ENCODE results near the gene CALHM5.

The CALHM5 gene

DNA sequence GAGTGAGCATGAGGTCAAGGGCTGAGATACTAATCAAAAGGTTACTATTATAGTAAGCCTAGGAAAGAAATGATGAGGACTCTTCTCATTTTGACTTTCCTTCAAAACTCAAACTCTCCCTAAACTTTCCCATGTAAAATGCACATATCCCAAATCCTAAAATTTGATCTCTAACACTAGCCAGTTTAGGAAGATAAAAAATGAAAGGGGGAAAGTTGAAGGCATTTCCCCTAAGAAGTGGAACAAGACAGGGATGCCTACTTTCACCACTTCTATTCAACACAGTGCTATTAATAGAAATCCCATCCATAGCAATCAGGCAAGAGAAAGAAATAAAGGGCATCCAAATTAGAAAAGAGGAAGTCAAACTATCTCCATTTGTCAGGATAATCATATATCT, 2.9 kb upstream of the CALHM5 start:
- DNase-seq (ENCODE audit: low read depth) = no peak

DNA sequence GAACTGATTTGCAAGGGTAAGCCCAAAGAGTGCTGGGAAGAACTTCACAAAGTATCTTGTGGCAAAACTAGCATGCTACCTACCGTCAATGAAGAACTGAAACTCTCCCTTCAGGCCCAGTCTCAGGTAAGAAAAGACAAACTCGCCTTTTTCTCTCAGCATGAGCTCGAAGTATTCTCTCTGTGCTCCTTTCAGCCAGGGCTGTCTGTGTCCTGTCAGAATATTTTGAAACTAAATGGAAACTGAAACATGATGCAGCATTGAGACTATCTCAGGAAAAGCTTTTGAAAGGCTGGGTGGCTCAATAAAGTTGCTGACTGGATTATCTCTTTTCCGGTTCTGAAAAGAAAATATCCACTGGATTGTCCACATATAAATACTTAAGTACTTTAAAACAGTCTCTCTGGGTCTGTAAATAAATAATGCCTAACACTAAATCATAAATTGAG, 696 bp downstream of the CALHM5 start:
- DNase-seq (ENCODE audit: low read depth) = no peak

DNA sequence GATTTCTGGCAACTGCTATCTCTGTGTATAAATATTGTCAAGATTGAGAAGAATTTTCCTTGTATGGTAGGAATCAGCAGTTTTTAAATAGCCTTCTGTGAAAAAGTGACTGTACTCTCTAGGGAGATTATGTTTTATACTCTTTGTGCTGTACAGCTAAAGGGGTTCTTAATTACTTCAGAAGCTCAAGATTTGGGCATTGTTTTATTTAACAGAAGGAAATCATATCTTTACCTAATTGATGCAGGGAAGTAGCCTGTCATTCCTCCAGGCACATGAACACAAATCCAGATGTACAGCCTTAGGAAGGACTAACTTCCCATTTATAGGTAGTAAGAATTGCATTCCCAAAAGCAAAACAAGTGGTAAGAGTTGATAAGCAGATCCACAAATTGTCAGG, 1.3 kb downstream of the CALHM5 start:
- no peak for DNase-seq (ENCODE audit: low read depth)

DNA sequence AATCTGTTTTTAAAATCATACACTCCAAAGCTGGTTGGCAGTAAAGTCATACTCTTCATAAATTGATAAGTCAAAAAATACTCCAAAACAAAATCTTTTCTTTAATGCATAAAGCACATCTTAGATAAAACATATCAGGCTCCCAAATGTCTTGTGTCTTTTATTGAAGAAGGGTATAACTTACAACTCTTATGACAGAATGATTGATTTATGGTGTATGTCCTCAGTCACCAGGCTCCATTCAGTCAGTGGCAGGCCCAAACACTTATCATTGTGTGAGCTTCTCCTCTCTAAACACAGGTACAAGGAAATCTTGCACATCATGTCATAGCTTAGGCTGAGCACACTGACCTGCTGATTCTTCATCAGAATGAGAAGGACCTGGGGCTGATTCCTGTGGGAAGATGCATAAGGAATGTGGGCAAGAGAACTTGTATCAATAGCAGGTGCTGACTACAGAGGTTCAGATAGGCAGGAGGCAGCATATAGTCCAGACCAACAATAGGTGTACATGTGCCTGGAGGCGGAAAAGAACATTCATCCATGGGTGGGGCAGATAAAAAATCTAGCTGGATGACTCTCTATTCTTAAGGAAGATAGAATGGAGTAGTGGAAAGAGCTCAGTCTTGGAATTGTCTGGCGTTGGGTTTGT, 1.9 kb downstream of the CALHM5 start:
- no peak for DNase-seq (ENCODE audit: low read depth)

DNA sequence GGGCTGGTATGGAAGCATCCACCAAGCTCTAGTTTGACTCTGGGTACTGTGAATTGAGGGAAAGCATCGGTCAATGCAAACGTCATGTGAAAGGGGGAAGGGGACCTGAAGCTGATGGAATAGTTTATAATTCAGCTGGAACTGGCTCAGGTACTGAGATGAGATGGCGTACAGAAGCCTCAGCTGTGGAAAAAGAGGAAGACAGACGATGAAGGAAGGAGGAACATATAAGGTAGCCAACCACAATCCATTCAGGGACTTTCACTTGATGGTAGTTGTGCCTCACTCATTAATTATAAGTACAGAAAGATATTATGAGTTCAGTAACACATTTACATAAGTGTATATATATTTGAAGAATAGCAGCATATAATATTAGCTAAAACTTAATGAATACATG, 2.7 kb downstream of the CALHM5 start:
- no peak for DNase-seq (ENCODE audit: low read depth)

DNA sequence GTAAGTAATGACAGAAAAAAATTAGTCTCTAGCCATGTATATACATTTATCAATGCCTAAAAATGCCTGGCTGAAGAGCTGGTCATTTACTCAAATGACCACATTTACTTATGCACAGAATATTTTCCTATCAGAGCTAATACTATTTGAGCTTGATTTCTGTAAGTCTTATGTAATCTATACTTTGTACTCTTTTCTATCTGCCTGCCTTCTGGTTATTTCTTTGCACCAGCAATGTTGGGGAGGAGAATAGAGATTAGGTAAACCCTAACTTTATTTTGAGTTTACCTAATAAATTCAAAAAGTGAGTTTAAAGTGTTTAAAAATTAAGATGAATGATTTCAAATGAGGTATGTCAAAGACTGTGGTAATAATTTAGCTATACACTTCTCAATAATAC, 3.7 kb downstream of the CALHM5 start:
- DNase-seq (ENCODE audit: low read depth) = no peak

DNA sequence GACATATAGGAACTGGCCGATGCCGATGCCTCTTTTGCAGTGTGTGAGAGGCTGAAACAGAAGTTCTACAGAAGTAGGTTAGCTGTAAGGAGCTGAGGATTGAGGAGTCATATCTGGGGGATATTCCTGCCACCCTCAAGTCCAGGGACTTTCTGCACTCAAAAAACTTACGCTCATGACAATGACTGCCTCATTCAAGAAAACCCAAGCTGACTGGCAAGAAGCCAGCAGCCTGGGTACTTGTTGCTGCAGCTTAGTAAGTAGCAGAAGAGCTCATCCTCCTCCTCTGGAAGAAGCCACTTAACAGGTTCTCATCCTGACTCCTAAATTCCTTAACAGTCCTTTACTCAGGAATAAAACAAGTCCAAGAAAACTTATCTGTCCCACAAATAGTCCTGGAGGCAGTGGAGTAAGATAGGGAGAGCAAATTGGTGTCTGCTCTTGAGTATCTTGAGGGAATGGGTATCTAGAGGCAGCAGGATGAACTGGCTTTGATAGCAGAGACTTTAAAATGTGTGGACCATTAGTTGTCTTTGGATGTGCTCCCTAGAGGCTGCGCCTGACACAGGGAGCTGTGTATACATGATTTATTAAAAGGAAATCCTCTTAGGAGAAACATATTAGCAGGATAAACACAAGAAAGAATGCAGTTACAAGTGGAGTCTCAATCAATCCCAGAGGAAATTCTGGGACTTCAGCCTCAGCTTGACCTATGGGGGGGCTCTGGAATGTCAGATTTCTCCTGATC, 7.4 kb downstream of the CALHM5 start:
- no peak for DNase-seq (ENCODE audit: low read depth)

DNA sequence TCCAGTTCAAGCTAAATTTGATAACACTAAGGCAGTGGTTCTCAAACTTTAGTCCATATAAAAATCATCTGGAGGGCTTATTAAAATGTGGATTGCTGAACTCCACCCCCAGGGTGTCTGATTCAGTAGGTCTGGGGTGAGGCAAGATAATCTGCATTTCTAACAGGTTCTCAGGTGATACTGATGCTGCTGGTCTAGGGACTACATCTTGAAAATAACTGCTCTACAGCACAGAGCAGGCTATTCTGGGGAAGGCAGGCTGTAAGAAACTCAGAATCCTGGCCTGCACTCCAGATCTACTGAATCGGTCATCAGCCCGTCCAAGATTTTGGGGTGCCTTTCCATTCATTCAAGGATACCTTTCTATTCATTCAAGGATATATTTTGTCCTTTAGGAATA, 11.5 kb downstream of the CALHM5 start:
- DNase-seq (ENCODE audit: low read depth) = no peak

DNA sequence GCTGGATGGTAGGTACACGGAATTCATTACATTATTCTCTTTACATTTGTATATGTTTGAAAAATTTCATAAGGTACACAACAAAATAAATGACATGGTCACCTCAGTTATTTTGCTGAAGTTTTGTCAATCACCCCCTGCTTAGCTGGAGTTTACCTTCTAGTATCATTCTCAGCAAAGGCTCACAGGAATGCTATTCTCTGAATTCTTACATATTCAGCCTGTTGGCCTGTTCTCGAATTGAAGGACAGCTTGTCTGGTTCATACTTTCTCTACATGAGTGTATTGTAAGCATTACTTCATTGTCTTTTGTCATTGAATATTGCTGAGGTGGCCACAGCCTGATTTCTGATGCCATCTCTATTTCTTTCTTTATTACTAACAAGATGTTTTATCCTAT, 12.8 kb downstream of the CALHM5 start:
- DNase-seq (ENCODE audit: low read depth) = no peak

DNA sequence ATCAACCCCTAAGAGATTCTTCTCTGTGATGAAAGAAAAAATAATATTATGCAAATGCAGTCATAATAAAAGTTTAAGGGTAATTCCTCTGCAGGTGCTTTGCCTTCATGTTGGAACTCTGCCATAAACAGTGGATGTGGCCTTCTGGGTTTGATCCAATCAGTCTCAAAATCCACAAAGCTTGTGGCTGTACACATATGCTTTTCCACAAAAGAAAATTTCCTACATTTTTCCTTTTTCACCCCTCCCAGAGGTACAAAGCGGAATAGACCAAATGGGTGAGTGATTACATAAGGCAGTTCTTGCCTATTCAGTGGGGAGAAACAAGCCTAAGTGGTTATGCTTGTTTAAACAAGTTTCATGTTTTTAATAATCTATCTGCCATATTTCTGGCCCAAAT, 16.7 kb downstream of the CALHM5 start:
- DNase-seq (ENCODE audit: low read depth) = no peak

DNA sequence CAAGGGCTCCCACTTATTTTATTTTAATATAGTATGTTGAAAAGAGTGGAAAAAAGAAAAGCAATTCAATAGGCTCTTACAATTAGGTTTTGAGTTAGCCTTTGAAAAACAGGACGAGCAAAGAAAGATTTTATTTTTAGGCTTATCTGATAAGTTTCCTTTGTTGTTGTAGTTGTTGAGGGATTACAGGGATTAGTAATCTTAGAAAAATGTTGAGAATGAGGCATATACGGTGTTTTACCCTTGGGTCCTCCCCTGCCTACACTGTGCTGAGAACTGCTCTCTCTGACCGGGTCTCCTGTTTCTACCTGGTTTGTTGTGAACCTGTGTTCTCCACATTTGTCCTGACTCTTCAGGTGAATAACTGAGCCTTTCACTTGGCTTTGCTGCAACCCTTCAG, 17.3 kb downstream of the CALHM5 start:
- DNase-seq (ENCODE audit: low read depth) = no peak

DNA sequence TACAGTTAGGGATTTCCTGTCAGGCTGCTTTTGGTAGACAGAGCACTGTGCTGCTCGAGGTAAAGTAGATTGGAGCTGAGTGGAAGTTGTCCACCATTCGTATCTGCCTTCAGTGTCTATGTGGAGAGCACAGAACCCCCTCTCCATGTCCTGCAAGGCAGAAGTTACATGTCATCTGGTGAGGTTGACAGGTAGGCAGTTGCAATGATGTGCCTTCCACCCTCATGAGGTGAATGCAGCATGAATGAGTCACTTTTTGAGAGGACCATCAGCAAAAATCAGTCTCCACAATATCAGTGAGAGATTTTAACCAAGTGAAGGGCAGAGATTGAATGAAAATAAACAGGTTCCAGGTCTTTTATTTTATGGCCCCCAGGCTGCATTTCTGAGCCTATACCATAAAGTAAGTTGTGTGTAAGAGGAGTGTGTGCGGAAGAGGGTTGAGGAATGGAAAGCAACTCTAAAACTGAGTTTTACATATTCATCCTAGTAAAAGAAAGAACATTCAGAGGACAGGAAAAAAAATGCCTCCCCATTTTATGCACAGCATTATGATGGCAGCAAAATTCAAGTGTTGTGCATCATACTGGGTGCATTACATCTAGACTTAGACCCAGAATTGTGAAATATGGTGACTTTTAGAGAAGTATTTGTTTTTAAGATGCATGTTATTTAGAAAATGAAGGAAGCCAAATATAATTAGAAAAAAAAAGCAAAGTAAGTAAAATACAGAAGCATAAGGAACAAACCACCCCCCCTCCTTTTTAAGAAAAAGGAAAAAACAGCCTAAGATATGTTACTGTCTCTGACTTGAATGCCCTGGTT, 18.2 kb downstream of the CALHM5 start:
- no peak for DNase-seq (ENCODE audit: low read depth)

DNA sequence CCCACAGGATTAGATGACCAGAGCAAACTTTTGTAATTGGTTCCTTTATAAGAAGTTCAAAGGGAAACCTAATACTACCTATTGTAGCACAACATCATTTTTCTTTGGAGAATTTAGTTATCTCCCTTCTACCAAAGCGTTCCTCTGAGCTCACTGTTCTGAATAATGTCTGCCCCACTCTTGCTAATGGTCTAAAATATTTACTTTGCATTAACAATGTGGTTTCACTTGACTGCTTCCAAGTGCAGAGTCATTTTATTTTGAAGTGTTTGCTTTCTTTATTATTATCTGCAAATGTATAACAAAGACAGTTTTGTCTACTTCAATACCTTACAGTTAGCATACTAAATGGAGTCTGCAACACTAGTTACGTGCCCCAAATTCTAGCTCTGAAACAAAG, 19.0 kb downstream of the CALHM5 start:
- no peak for DNase-seq (ENCODE audit: low read depth)

DNA sequence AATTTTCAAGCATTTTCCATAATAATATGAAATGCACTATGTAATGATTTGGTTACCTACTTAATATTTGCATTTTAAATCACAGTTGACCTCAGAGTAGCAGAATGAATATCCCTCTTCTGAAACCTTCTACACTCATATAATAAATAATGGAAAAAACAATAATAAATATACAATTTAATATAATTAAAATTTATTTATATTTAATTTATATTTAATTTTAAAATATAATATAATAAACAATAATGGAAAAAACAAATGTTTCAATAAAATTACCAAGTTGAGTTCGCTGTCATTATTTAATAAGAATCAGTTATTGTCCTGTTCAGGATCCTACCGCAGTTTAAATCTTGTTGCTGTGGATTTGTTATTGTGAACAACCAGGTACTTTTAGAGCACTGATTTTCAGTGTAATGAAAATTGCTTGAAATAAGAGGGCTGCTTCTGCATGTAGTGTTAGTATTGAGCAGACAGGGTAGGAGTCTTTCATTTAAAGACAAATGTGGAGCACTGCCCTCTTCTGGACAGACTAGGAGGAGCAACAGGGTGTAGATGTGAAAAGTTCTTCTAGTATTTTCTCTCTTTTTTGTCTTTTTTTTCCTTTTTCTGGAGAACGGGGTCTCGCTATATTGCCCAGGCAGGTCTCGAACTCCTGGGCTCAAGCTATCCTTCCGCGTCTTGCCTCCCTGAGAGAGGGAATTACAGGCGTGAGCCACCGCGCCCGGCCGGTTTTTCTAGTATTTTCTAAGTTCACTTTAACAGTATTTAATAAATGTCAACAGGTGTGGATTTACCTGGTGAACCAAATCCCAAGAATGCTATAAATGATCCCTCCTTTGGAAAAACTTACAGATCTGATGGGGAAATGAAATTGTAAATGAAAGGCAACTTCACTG, 20.5 kb downstream of the CALHM5 start:
- DNase-seq (ENCODE audit: low read depth) = no peak

DNA sequence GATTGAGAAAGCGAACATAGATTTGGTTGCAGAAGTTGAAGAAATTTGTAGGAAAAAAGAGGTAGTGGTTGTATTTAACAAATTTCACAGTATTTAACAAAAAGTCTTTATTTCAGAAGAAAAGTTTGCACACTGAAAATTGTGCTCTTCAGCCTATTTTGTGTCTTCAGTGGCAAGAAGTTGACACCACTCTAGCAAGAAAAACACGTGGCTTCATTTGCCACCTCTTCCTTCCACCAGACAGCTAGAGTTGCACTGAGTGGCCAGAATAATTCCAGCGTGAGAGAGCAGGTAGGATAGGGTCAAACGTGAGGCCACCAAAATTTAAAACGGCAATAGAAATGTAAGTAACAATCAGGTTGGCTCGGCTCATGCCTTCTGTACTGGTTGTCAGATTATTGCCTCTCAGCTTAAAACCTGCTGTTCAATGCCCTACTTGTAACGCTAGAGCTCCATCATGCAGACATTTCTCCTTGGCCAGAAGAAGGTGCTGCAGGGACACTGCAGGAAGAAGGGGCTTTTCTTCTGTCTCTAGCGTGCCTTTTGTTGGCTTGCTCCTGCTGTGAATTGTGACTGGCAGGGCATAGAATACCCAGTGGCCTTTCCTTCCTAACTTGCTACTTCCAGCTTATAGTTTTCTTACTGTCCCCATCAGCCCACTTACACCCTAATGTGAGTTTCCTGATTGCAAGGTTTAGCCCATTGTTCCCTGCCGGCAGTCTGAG, 22.0 kb downstream of the CALHM5 start:
- no peak for DNase-seq (ENCODE audit: low read depth)

DNA sequence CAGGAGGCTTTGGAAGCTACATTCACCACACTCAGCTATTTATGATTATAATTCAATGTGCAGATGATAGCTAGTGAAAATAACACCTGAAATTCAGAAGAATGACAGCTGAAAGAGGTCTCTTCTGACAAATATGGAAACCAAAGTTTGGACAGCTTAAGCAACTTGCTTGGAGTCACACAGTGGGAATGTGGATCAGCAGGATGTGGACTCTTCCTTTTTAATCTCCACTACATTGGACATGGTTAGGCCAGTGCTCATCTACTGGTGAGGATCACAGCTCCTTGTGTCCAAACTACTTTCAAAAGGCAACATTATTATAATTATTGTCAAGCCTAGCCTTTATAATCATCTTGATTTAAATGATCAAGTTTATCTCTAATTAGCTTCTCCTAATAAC, 23.7 kb downstream of the CALHM5 start:
- no peak for DNase-seq (ENCODE audit: low read depth)

DNA sequence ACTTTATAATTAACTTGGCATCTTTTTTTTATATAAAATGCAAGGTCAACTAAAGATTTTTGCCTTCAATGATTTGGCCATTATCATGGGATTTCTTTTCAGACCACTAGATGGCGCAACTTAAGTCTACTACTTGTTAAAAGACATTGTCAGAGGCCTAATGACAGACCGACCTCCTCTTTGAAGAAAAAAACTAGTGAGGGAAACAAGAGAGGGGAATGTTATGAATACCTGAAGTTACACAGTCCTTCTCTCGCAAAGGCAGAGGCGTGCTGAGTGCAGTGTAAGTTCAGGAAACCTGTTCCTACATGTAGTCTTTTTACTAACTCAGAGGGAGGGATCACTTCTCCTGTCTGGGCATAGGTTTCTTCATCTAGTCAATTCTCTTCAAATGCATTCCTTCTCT, 24.8 kb downstream of the CALHM5 start:
- DNase-seq (ENCODE audit: low read depth) = no peak

DNA sequence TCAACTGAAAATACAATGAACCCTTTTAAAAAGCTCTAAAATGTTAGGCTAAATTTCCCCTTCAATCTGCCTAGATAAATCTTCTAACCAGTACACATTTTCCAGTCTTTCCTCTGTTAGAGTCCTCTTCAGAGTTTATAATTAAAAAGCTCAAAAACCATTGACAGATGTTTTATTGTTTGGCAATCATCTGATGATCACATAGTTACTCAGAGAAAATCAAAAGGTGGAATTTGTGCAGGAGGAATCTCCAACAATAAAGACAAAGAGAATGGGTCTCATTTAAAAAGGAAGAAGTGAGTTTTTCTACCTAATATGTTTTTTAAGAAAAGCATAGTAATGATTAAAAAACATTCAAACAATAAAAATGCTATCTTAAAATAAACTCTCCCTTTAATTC, 31.0 kb downstream of the CALHM5 start:
- no peak for DNase-seq (ENCODE audit: low read depth)

DNA sequence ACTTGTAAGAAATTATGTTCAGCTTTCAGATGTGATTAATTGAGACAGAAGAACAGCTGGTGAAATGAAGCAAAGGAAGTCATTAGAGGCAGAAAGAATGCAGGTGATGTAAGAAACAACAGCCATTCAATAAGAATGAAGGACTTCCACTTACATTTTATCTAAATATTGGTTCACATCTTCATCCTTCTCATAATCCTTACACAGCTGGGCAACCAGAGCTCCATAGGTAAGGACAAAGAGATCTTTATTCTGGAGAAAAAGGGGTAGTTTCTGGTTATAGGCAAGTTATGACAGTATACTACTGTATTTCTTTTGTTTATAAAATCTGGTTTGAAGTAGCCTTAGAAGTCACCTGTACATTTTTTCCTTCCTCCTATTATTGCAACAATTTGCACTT, 31.7 kb downstream of the CALHM5 start:
- no peak for DNase-seq (ENCODE audit: low read depth)

DNA sequence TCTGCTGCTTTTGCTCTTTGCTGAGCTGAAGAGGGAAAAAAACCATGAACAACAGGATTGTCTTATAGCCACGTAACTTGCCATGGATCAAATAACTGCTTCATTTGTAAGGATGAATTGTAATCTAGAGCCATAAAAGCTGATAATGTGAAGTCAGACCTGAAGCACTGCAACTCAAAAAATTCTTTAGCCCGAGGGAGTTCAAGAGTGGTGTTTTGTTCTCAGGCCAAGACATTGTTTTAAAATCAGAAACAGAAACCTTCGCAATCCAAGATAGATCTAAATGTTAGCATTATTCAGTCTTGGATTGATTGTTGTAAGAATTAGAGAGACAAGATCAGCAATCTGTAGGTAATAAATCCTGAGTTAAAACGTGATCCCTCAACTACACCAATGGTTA, 34.2 kb downstream of the CALHM5 start, which contains the start of gene TRAPPC3L:
Gene TRAPPC3L, minus strand, starts transcription at position 34 of the 400 bp plus-strand sequence. CDS start 170 bp downstream, outside the sequence.
- no peak for DNase-seq (ENCODE audit: low read depth)

DNA sequence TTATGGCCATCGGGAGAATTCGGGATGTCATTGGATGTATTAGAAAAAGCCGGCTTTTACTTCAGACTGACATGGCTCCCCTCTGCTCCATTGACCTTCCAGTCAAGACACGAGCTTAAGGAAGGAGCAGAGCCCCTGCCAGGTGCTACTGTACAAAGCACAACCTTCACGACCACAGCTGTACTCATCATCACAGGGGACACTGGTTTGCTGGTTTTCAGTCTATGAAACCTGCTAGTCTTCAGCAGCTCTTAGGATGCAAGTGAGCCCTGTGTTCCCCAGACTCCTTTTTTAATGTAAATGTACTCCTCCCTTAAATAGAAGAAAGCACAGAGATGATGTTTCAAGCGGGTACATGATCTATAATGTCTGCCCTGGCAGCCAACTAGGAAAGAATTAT, 35.9 kb downstream of the CALHM5 start:
- DNase-seq (ENCODE audit: low read depth) = no peak
